ENCODE measurements around the gene SHROOM1. TPM values are rescaled to one million over a fixed set of nuclear protein-coding genes. Genes with fewer than 3 reads are reported as not detected.

Gene SHROOM1
- total and polyA plus RNA-seq, 9 donors = 1.6 to 3.2 (median 2.4) TPM

DNA sequence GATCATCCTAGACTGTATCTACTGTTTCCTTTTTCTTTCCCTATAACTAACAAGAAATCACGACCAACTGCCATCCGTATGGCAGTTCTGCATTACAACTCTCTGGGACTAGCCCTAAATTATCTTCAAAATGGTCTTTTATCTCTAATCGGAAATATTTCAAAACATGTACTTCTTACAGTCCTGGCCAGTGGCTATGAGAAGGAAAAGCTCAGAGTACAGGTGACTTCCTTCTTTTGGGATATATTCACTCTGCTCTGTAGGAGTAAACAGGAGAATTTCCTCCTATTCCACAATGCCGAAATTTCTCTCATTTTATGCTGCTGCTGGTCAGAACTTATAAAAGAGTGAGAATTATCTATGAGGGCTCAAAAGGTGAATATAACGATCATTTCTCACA, 51.6 kb downstream of the SHROOM1 start:
- Histone ChIP-seq H3K27me3 (ENCODE audit: control insufficient read depth, insufficient read depth, low read length) (peaks cover 15% of the 10 kb centered on the region), H3K27ac (ENCODE audit: low read length) (no peak overlapping the region), H3K4me3 (ENCODE audit: low read length) (no peak overlapping the region), H3K36me3 (ENCODE audit: control insufficient read depth, insufficient read depth, low read length) (no peaks in the 10 kb centered on the region), H3K4me1 (ENCODE audit: control insufficient read depth, insufficient read depth, low read length) (peaks cover 37% of the 10 kb centered on the region), H3K9me3 (replicated peaks; ENCODE audit: control insufficient read depth, low read depth, low read length) (no peaks in the 10 kb centered on the region)
- DNase-seq = no peak
- WGBS (ENCODE audit: insufficient coverage) = 100% methylated on average over 1 of the region's 5 CpGs

- Histone ChIP-seq H3K27me3 (ENCODE audit: control insufficient read depth, insufficient read depth, low read length) (peaks cover 15% of the 10 kb centered on the region), H3K4me1 (ENCODE audit: control insufficient read depth, insufficient read depth, low read length) (peaks cover 45% of the 10 kb centered on the region), H3K4me3 (ENCODE audit: low read length) (peak overlapping the region; percentile 83), H3K36me3 (ENCODE audit: control insufficient read depth, insufficient read depth, low read length) (no peaks in the 10 kb centered on the region), H3K27ac (ENCODE audit: low read length) (no peak overlapping the region), H3K9me3 (replicated peaks; ENCODE audit: control insufficient read depth, low read depth, low read length) (no peaks in the 10 kb centered on the region)
- 65% methylated on average over 4 of the region's 4 CpGs for whole genome bisulfite sequencing (ENCODE audit: insufficient coverage)
- DNase-seq = no peak
Observed at GRCh38 chr5:132778129-132778528, 52.3 kb downstream of the SHROOM1 start.

DNA sequence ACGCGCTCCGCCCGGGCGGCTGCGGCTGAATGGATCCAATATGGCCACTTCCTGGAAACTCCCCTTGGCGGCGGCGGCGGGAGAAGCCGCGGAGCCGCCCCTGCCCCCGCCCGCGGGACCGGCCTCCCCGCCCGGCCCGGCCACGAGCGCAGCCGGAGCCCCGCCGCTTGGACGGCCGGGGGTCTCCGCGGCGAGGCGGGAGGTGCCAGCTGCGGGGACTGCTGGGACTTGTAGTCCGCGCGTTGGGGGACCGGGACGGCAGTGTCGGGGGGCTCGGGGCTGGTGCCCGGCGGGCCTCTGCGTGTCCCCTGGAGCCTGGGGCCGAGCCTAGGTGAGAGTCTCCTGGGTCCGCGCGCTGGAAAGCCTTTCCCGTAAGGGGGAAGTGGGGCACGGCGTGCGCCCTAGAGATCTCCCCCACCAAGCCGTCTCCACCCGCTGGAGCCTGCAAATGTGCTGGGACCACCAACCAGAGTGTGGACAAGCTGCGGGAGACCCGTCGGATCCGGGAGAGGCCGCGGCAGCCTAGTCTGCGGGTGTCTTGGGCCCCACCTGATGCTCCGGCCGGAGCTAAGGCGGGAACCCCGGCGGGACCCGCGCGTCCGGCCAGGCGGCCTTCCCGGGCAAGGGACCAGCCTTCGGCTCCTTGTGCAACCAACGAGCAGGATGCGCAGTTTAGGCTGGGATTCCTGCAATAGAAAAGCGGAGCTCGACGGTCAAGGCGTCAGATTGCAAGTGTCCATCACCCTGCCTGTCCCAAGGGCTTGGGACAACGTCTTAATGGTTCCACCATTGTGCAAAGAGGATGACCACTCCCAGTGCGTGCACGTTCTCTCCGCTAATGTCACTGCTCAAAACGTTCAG, 53.0 kb downstream of the SHROOM1 start, which contains the start of gene SEPTIN8:
Gene SEPTIN8, minus strand, starts transcription at position 31 of the 861 bp plus-strand sequence. CDS start 102 bp downstream, outside the sequence.
- Histone ChIP-seq H3K4me3 (ENCODE audit: low read length) (peak within 1 kb of the TSS; percentile 83), H3K27me3 (ENCODE audit: control insufficient read depth, insufficient read depth, low read length) (peaks cover 15% of the 10 kb centered on the region), H3K36me3 (ENCODE audit: control insufficient read depth, insufficient read depth, low read length) (no peaks in the 10 kb centered on the region), H3K4me1 (ENCODE audit: control insufficient read depth, insufficient read depth, low read length) (peaks cover 51% of the 10 kb centered on the region), H3K9me3 (replicated peaks; ENCODE audit: control insufficient read depth, low read depth, low read length) (no peaks in the 10 kb centered on the region), H3K27ac (ENCODE audit: low read length) (peak within 1 kb of the TSS; percentile 78)
- peak; percentile 85 for DNase-seq
- WGBS (ENCODE audit: insufficient coverage) = 2% methylated on average over 78 of the region's 82 CpGs

- under 1% methylated on average over 40 of the region's 40 CpGs for WGBS (ENCODE audit: insufficient coverage)
- Histone ChIP-seq H3K4me3 (ENCODE audit: low read length) (peak overlapping the region; percentile 83), H3K9me3 (replicated peaks; ENCODE audit: control insufficient read depth, low read depth, low read length) (no peaks in the 10 kb centered on the region), H3K4me1 (ENCODE audit: control insufficient read depth, insufficient read depth, low read length) (peaks cover 54% of the 10 kb centered on the region), H3K27me3 (ENCODE audit: control insufficient read depth, insufficient read depth, low read length) (peaks cover 11% of the 10 kb centered on the region), H3K27ac (ENCODE audit: low read length) (no peak overlapping the region), H3K36me3 (ENCODE audit: control insufficient read depth, insufficient read depth, low read length) (no peaks in the 10 kb centered on the region)
- no peak for DNase-seq
Observed at GRCh38 chr5:132776938-132777208, 53.6 kb downstream of the SHROOM1 start.

- peak overlapping the region; percentile 83 for H3K4me3 ChIP-seq (ENCODE audit: low read length)
- 1% methylated on average over 39 of the region's 39 CpGs for WGBS (ENCODE audit: insufficient coverage)
- H3K27me3 ChIP-seq (ENCODE audit: control insufficient read depth, insufficient read depth, low read length) = peaks cover 10% of the 10 kb centered on the region
- no peaks in the 10 kb centered on the region for H3K36me3 ChIP-seq (ENCODE audit: control insufficient read depth, insufficient read depth, low read length)
- peaks cover 59% of the 10 kb centered on the region for H3K4me1 ChIP-seq (ENCODE audit: control insufficient read depth, insufficient read depth, low read length)
- H3K9me3 ChIP-seq (replicated peaks; ENCODE audit: control insufficient read depth, low read depth, low read length) = no peaks in the 10 kb centered on the region
- H3K27ac ChIP-seq (ENCODE audit: low read length) = peak overlapping the region; percentile 78
- DNase-seq = peak; percentile 78
Observed at GRCh38 chr5:132776131-132776937, 54.1 kb downstream of the SHROOM1 start.

DNA sequence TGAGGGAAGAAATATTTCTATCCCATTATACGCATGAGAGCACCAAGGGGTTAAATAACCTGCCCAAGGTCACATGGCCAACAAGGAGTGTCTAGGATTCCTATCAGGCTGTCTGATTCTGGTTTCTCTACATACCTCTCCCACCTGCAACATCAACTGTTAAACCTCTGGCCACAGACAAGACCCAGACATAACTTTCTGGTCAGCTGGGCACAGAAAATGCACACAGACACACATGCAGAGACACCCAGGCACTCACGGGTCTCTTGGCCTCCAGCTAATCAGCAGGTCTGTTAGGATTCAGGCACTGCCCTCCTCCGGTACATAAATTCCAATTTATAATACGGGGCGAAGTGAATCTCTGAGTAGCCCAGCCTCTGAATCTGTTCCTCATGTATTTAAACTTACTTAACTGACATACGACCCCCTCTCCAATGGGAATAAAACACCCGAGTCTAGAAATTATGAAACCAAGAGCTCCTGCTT, 54.9 kb downstream of the SHROOM1 start:
- Histone ChIP-seq H3K4me3 (ENCODE audit: low read length) (peak overlapping the region; percentile 1), H3K36me3 (ENCODE audit: control insufficient read depth, insufficient read depth, low read length) (no peaks in the 10 kb centered on the region), H3K27ac (ENCODE audit: low read length) (peak overlapping the region; percentile 51), H3K4me1 (ENCODE audit: control insufficient read depth, insufficient read depth, low read length) (peaks cover 67% of the 10 kb centered on the region), H3K9me3 (replicated peaks; ENCODE audit: control insufficient read depth, low read depth, low read length) (no peaks in the 10 kb centered on the region), H3K27me3 (ENCODE audit: control insufficient read depth, insufficient read depth, low read length) (peaks cover 10% of the 10 kb centered on the region)
- no peak for DNase-seq
- WGBS (ENCODE audit: insufficient coverage) = 30% methylated on average over 5 of the region's 7 CpGs

DNA sequence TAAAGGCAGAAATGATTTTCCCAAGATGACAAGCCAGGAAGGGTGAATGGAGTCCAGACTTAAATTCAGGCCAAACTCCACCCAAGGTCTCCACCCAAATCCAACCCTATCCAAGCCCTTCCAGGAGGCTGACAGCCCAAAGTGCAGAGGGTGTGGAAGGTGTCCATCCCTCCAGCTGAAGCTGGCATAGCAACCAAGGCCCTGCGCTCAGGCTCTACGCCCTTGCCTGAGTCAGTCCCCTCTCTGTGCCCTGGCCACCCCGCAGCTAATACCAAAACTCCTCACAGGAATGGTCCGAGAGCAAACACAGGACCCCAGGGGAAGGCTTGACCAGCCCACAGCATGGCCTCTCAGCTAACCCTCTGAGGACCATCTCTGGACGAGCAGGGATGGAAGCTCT, 55.6 kb downstream of the SHROOM1 start:
- no peak for DNase-seq
- no peaks in the 10 kb centered on the region for H3K36me3 ChIP-seq (ENCODE audit: control insufficient read depth, insufficient read depth, low read length)
- H3K27me3 ChIP-seq (ENCODE audit: control insufficient read depth, insufficient read depth, low read length) = peaks cover 8% of the 10 kb centered on the region
- WGBS (ENCODE audit: insufficient coverage) = 89% methylated on average over 5 of the region's 5 CpGs
- H3K4me1 ChIP-seq (ENCODE audit: control insufficient read depth, insufficient read depth, low read length) = peaks cover 68% of the 10 kb centered on the region
- no peak overlapping the region for H3K27ac ChIP-seq (ENCODE audit: low read length)
- H3K9me3 ChIP-seq (replicated peaks; ENCODE audit: control insufficient read depth, low read depth, low read length) = no peaks in the 10 kb centered on the region
- no peak overlapping the region for H3K4me3 ChIP-seq (ENCODE audit: low read length)

GRCh38 chr5:132774406-132774805, 56.0 kb downstream of the SHROOM1 start:
- DNase-seq = no peak
- 64% methylated on average over 2 of the region's 3 CpGs for WGBS (ENCODE audit: insufficient coverage)
- H3K4me3 ChIP-seq (ENCODE audit: low read length) = no peak overlapping the region
- H3K27ac ChIP-seq (ENCODE audit: low read length) = no peak overlapping the region
- no peaks in the 10 kb centered on the region for H3K9me3 ChIP-seq (replicated peaks; ENCODE audit: control insufficient read depth, low read depth, low read length)
- peaks cover 8% of the 10 kb centered on the region for H3K27me3 ChIP-seq (ENCODE audit: control insufficient read depth, insufficient read depth, low read length)
- H3K4me1 ChIP-seq (ENCODE audit: control insufficient read depth, insufficient read depth, low read length) = peaks cover 68% of the 10 kb centered on the region
- H3K36me3 ChIP-seq (ENCODE audit: control insufficient read depth, insufficient read depth, low read length) = no peaks in the 10 kb centered on the region

DNA sequence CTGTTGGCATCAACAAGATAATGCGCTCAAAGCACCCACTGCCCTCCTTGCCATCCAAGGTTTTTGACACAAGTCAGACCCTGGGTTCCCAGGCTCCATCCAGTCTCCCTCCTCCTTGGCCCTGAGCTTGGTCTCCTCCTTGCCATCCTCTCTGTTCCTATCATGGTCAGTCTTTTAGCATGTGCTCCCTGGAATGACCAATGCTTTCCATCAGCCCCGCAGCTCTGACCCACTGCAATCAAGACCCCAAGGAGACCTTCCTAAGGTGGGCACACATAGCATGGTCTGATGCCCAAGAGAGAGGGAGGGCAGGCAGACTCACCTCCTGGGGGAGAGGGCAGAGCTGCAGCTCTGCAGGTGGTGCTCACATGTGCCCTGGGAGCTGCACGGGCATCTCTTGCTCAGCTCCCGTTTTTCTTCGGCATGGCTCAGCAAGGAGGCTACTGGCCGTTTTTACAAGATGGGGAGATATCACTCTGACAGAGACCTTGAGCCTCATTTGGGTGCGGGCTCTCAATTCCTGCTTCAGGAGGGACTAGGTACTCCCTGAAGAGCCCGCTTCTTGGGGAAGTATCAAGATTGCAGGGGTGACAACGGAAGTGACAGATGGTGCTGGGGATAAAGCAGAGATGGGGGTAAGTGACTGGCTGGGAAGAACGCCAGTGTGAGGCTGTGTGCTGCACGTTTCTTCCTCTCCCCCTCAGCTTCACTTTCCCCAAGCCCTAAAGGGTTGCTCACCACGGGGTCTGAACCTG, 56.7 kb downstream of the SHROOM1 start:
- DNase-seq = no peak
- Histone ChIP-seq H3K27me3 (ENCODE audit: control insufficient read depth, insufficient read depth, low read length) (peaks cover 8% of the 10 kb centered on the region), H3K4me1 (ENCODE audit: control insufficient read depth, insufficient read depth, low read length) (peaks cover 68% of the 10 kb centered on the region), H3K27ac (ENCODE audit: low read length) (no peak overlapping the region), H3K36me3 (ENCODE audit: control insufficient read depth, insufficient read depth, low read length) (no peaks in the 10 kb centered on the region), H3K4me3 (ENCODE audit: low read length) (no peak overlapping the region), H3K9me3 (replicated peaks; ENCODE audit: control insufficient read depth, low read depth, low read length) (no peaks in the 10 kb centered on the region)
- WGBS (ENCODE audit: insufficient coverage) = 84% methylated on average over 7 of the region's 12 CpGs
